GM23248 (cell line): ENCODE data around the gene MRPL23. TPM values are rescaled to one million over a fixed set of nuclear protein-coding genes. Genes with fewer than 3 reads are reported as not detected.

Source experiments
- DNase-seq: peaks from one replicate; pipeline ENCODE4 v3.0.0-alpha.2; 2015
- H2AFZ ChIP-seq: fragments of 200-600 bp; sonication (generic); 2 replicates; pipeline ENCODE4 v1.6.1; 2016; ENCODE audit warnings: antibody characterized with exemption
- H3F3A ChIP-seq: fragments of 200-600 bp; sonication (generic); 2 replicates; pipeline ENCODE4 v1.6.1; 2016; ENCODE audit warnings: mild to moderate bottlenecking, antibody characterized with exemption, mixed run types; ENCODE audit not compliant: insufficient read depth
- H3K27ac ChIP-seq: fragments of 200-600 bp; sonication (generic); 2 replicates; pipeline ENCODE4 v1.5.1; 2016; ENCODE audit warnings: mild to moderate bottlenecking
- H3K27me3 ChIP-seq: fragments of 200-600 bp; sonication (generic); replicated peaks from 2 replicates; pipeline ENCODE4 v1.6.1; 2016; ENCODE audit warnings: mild to moderate bottlenecking; ENCODE audit not compliant: insufficient read depth
- H3K36me3 ChIP-seq: fragments of 200-600 bp; sonication (generic); 2 replicates; pipeline ENCODE4 v1.6.1; 2016; ENCODE audit warnings: low read depth, mild to moderate bottlenecking
- H3K4me1 ChIP-seq: fragments of 200-600 bp; sonication (generic); 2 replicates; pipeline ENCODE4 v1.6.1; 2016; ENCODE audit warnings: mild to moderate bottlenecking; ENCODE audit not compliant: insufficient read depth
- H3K4me2 ChIP-seq: fragments of 200-600 bp; sonication (generic); one replicate; pipeline ENCODE4 v1.6.1; 2016; ENCODE audit warnings: mild to moderate bottlenecking; ENCODE audit not compliant: unreplicated experiment
- H3K4me3 ChIP-seq: fragments of 200-600 bp; sonication (generic); 2 replicates; pipeline ENCODE4 v1.5.1; 2016; ENCODE audit warnings: mild to moderate bottlenecking
- H3K79me2 ChIP-seq: fragments of 200-600 bp; sonication (generic); 2 replicates; pipeline ENCODE4 v1.6.1; 2016; ENCODE audit warnings: mild to moderate bottlenecking; ENCODE audit not compliant: insufficient read depth
- H3K9ac ChIP-seq: fragments of 200-600 bp; sonication (generic); 2 replicates; pipeline ENCODE4 v1.6.1; 2016; ENCODE audit warnings: mild to moderate bottlenecking
- H3K9me2 ChIP-seq: fragments of 200-600 bp; sonication (generic); 2 replicates; pipeline ENCODE4 v1.6.1; 2016; ENCODE audit warnings: mixed run types, mild to moderate bottlenecking, moderate library complexity; ENCODE audit not compliant: insufficient read depth
- H3K9me3 ChIP-seq: fragments of 200-600 bp; sonication (generic); one replicate; pipeline ENCODE4 v1.6.1; 2017; ENCODE audit warnings: low read depth
- H4K20me1 ChIP-seq: fragments of 200-600 bp; sonication (generic); 2 replicates; pipeline ENCODE4 v1.6.0; 2016; ENCODE audit not compliant: insufficient read depth
- EZH2 ChIP-seq: fragments of 200-600 bp; sonication (generic); IDR thresholded peaks from 2 replicates; pipeline ENCODE4 v1.6.1; 2018; ENCODE audit warnings: antibody characterized with exemption, mild to moderate bottlenecking; ENCODE audit not compliant: insufficient read depth, poor library complexity, severe bottlenecking
- EZH2phosphoT487 ChIP-seq: fragments of 200-600 bp; sonication (generic); IDR thresholded peaks from 2 replicates; pipeline ENCODE4 v1.6.1; 2018; ENCODE audit warnings: antibody characterized with exemption, moderate library complexity, mild to moderate bottlenecking, low read depth; ENCODE audit not compliant: insufficient read depth
- WGBS, 2 experiments: methylation state at CpG; one replicate each; pipeline ENCODE4 v1.1.6; 2015 to 2017; ENCODE audit warnings: low lambda C conversion rate in 2 of 2, low coverage in 1 of 2; ENCODE audit errors: missing lambda C conversion rate in 2 of 2; 5-methylcytosine and 5-hydroxymethylcytosine counted together
- in situ Hi-C: fragments of 300-500 bp; cut with MboI; formaldehyde crosslinking; loops from 2 replicates; pipeline ENCODE4 v1.15.0; 2020
- polyA plus RNA-seq: library from polyadenylated mRNA; unstranded; fragments of >200 nt; fragmentation: Nextera tagmentation; extraction: Ambion mirVana; gene quantifications from 2 replicates; pipeline ENCODE4 v1.2.1, GENCODE V29; 2016
- total RNA-seq: library from RNA; depleted of rRNA; stranded (reverse); fragments of >200 nt; shearing (Covaris generic); gene quantifications from 2 replicates; pipeline ENCODE4 v1.2.3, GENCODE V29; 2014

The MRPL23 gene
- total and polyA plus RNA-seq, 2 experiments from 2014 or later: 40.5 to 47.7 TPM

- H3K79me2 ChIP-seq: no peaks in the 10 kb centered on the region
- H3K4me2 ChIP-seq: no peak overlapping the region
- no peaks in the 10 kb centered on the region for H3F3A ChIP-seq
- no peaks in the 10 kb centered on the region for H4K20me1 ChIP-seq
- DNase-seq: no peak
- in situ Hi-C loops: no loop called here
- H3K9me2 ChIP-seq: no peaks in the 10 kb centered on the region
- H2AFZ ChIP-seq: no peak overlapping the region
- no peaks in the 10 kb centered on the region for H3K9me3 ChIP-seq
- no peaks in the 10 kb centered on the region for H3K4me1 ChIP-seq
- H3K36me3 ChIP-seq: no peaks in the 10 kb centered on the region
- H3K4me3 ChIP-seq: no peak overlapping the region
- 52 to 64% methylated on average over 11 of the region's 11 CpGs for WGBS, 2 experiments
- TF ChIP-seq EZH2phosphoT487: no peak
- no peak overlapping the region for H3K9ac ChIP-seq
- 0 out of 2 replicates have a peak, but pooled peaks cover 8% of the 10 kb centered on the region for H3K27me3 ChIP-seq
- no peak overlapping the region for H3K27ac ChIP-seq
Measured at GRCh38 chr11:1932105-1932480, 15.0 kb upstream of the MRPL23 start.

GRCh38 chr11:1932681-1933080, 14.5 kb upstream of the MRPL23 start:
- Histone ChIP-seq H3K4me2 (no peak overlapping the region), H3K9ac (no peak overlapping the region), H3K27ac (no peak overlapping the region), H3K4me3 (no peak overlapping the region), H3F3A (no peaks in the 10 kb centered on the region), H3K4me1 (no peaks in the 10 kb centered on the region), H3K9me2 (no peaks in the 10 kb centered on the region), H2AFZ (no peak overlapping the region), H3K36me3 (no peaks in the 10 kb centered on the region), H3K79me2 (no peaks in the 10 kb centered on the region), H3K27me3 (0 out of 2 replicates have a peak, but pooled peaks cover 8% of the 10 kb centered on the region), H3K9me3 (no peaks in the 10 kb centered on the region), H4K20me1 (no peaks in the 10 kb centered on the region)
- WGBS, 2 experiments: 67 to 74% methylated on average over 1 to 4 of the region's 4 CpGs
- in situ Hi-C loops: no loop called here
- DNase-seq: no peak
- TF ChIP-seq EZH2phosphoT487 (no peak), EZH2 (no peak)

GRCh38 chr11:1933416-1934334, 13.5 kb upstream of the MRPL23 start:
- Histone ChIP-seq H3K9me3 (no peaks in the 10 kb centered on the region), H3K4me1 (no peaks in the 10 kb centered on the region), H3K27me3 (0 out of 2 replicates have a peak, but pooled peaks cover 8% of the 10 kb centered on the region), H3K36me3 (no peaks in the 10 kb centered on the region), H3K9me2 (no peaks in the 10 kb centered on the region), H3K27ac (no peak overlapping the region), H3K9ac (no peak overlapping the region), H4K20me1 (no peaks in the 10 kb centered on the region), H3K4me2 (no peak overlapping the region), H3F3A (no peaks in the 10 kb centered on the region), H3K4me3 (no peak overlapping the region), H2AFZ (no peak overlapping the region), H3K79me2 (no peaks in the 10 kb centered on the region)
- 40 to 46% methylated on average over 17 to 18 of the region's 18 CpGs for WGBS, 2 experiments
- no peak for DNase-seq
- TF ChIP-seq EZH2phosphoT487: no peak
- TF ChIP-seq EZH2: no peak
- in situ Hi-C loops: no loop called here

- Histone ChIP-seq H3K9me3 (no peaks in the 10 kb centered on the region), H3K9me2 (no peaks in the 10 kb centered on the region), H3K4me2 (no peak overlapping the region), H3K9ac (no peak overlapping the region), H3K27me3 (0 out of 2 replicates have a peak, but pooled peaks cover 8% of the 10 kb centered on the region), H2AFZ (no peak overlapping the region), H3K4me3 (no peak overlapping the region), H4K20me1 (no peaks in the 10 kb centered on the region), H3K36me3 (no peaks in the 10 kb centered on the region), H3K27ac (no peak overlapping the region), H3K79me2 (no peaks in the 10 kb centered on the region), H3F3A (no peaks in the 10 kb centered on the region), H3K4me1 (no peaks in the 10 kb centered on the region)
- in situ Hi-C loops: no loop called here
- TF ChIP-seq EZH2phosphoT487 (no peak), EZH2 (no peak)
- no peak for DNase-seq
- WGBS, 2 experiments: 48 to 49% methylated on average over 24 of the region's 24 CpGs
Measured at GRCh38 chr11:1934335-1935155, 12.6 kb upstream of the MRPL23 start.
